HG02981 (cell line): ENCODE data around the gene ATP9A.
A peak's percentile ranks its signal among the peaks of the same experiment; 100 is the strongest.

Experiments used
- ATAC-seq: cut with Tn5 transposase; IDR thresholded peaks from one replicate; pipeline ENCODE4 v1.9.1; 2021; ENCODE audit warnings: mild to moderate bottlenecking, moderate library complexity; ENCODE audit not compliant: unreplicated experiment

ATP9A gene

GRCh38 chr20:51604851-51605250, 163.3 kb downstream of the ATP9A start:
- ATAC-seq = no peak

DNA sequence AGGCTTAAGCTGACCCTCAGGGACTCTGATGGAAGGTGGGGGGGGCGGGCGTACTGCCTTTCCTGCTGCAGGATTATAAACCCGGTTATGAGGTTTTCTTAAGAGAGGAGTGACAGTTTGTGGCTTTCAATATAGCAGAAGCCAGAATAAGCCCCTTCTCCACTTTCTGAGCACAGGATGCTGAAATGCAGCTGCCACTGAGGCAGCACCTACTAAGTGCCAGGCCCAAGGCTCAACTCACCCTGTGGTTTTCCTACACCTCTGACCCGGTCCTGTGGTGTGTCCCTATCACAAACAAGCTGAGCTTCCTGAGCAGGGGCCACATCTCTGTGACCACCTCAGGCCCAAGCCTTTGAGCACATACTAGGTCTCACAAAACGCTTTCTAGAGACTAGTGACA, 166.1 kb downstream of the ATP9A start:
- ATAC-seq = no peak

DNA sequence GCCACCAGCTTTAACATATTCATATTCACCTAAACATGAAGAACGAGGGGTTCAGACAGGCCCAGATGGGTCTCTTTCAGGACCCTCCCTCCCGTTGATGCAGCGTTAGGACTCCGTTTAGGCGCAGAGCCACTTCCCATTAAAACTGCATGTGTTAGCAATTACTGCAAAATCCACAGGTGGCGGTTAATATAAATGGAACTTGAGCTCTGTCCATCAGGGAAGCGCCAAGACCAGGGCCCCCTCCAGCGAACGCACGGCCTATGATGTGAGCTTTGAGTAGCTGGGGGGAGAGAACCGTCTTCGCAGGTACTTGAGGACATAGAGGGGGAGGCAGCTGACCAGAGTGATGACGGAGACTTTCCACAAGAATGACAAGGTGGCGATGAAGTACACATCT, 167.2 kb downstream of the ATP9A start:
- ATAC-seq = no peak

DNA sequence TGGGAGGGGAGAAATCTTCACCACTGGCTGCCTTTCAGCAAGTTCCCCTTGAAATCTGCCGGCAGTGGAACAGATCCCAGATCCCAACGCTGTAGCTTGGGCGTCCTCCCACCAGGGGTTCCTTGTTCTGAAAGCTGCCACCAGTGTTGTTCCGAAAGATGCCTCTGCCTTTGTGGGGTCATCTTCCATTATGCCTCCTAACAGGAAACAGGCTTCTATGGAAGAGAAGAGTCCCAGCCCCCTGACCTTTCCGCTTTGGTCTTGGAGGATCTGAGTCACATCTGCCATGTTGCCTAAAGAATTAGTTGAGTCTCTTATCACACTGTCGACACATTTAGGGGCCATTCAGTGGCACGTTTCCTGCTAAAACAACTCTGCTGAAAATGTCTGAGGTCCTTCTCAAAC, 168.2 kb downstream of the ATP9A start:
- ATAC-seq = no peak

DNA sequence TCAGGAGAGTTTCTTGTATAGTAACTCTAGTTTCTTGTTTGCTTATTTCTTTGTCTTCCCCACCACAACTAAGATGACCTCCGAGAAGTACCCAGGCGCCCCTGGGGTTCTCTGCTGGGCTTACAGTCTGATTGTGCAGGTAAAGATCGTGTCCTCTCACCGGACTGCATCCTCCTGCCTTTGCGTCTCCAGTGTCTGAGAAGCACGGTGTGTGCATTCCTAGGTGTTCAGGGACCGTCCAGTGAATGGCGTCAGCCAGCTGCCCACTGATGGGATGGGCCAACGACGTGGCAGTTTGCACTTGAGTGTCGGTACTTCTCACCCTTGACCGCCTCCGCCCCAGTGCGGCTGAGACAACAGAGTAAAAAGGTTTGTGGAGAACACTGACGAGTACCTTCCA, 169.6 kb downstream of the ATP9A start:
- ATAC-seq = no peak

GRCh38 chr20:51597389-51598231, 170.6 kb downstream of the ATP9A start:
- no peak for ATAC-seq

- ATAC-seq = no peak
These were observed 171.4 kb downstream of the ATP9A start for GRCh38 chr20:51596668-51597388.

- no peak for ATAC-seq
These were observed 172.4 kb downstream of the ATP9A start for GRCh38 chr20:51595744-51596143.

DNA sequence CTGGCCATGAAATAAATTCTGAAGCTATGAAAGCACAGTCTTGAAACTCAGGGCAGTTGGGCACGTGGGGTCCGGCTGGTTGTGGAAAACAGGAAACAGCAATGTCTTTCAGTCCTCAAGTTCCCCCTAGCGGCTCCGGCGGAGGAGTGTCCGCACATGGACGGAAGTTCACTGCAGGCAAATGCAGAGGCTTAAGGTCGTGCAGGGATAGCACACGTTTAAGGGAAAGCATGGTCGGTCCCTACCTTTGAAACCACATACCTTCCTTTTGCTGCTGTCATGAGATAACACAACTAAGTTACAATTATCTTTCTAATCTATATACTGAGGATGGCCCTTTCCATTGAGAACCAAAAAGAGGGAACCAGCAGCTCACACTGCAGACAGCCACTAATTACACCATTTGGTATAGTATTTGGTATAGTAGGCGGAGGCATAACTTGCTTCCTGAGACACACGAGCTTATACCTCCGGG, 173.1 kb downstream of the ATP9A start:
- peak; percentile 96 for ATAC-seq

DNA sequence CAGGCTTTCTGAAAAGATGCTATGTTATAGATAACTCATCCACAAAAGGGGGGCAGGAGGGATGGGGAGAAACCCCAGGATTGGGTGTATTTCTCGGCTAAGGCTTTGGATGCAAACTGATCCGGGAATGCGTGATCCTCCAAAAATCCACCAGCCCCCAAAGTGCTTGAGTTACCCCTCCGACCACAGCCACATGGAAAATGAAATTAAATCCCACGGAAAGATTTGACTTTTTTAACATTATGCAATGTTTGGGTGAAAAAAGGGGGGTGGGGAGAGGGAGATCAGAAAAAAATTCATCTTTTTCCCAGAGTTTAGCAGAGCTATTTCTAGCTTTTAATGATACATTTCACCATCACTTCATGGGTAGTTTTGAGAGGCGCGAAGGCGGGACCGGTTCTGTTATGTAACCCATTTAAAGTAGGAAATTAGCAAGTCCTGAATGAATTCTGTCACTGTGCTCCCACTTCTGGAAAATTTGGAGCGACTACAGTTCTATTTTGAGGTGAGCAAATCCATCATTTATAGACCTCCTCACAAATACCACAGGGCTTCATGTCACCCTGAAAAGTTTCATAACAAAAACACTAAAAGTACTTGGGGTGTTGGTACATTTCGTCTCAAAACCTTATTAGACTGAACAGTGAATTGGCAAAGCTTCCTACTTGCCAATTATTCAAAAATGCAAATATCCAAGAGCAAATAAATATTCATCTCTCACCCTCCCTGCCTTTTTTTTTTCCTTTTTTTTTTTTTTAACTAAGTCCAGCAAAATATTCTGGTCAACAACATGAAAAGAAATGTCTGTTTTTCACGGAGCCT, 173.7 kb downstream of the ATP9A start:
- ATAC-seq = no peak

DNA sequence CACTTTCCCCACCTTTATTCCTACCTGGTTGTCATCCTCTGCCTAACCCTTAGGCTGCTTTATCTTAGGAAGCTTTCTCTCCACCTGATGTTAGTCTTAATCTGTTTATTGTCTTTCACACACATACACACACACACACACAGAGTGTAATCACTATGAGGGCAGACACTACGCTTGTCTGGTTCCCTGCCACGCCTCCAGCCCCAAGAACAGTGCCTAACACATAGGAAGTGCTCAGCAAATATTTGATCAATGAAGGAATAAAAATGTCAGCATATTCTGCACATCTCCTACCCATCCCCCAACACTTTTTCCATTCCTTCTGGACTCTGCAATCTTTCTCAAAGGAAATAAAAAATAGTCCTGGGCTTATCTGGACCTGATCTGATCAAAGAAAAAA, 174.6 kb downstream of the ATP9A start:
- ATAC-seq = no peak

DNA sequence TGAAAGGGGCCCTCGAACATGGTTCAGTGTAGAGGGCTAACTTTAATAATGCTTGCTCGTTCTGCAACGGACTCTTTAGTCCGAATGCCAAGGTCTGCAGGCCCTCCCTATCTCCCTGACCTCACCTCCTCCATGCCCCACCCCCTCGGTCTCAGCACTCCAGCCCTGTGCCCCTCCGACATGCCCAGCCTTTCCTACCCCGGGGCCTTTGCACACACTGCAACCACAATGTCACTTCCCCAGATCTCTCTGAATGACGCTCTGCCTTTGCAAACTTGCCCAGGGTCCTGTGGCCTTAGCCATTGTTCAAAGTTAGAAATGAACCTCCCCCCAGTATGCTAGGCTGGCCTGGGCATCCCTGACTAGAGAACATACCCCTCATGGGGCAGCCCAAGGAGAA, 175.6 kb downstream of the ATP9A start:
- ATAC-seq = no peak

GRCh38 chr20:51591871-51592270, 176.3 kb downstream of the ATP9A start:
- no peak for ATAC-seq

DNA sequence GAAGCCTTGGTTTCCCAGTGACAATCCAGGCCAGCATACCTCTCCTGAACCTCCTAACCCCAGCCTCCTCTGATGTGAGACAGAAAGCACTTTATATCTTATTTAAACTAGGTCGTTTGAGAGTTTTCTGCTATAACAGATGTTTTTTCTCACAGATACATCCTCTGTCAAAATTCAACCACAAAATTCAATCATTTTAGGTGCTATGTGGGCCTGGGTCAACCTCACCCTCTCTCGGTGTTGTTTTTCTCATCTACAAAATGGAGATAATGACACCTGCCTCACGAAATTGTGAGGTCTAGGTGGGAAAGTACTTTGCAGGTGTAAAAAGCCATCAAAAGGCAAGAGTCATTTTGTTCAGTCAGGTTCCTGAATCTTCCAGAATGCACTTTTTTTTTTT, 179.4 kb downstream of the ATP9A start:
- no peak for ATAC-seq

DNA sequence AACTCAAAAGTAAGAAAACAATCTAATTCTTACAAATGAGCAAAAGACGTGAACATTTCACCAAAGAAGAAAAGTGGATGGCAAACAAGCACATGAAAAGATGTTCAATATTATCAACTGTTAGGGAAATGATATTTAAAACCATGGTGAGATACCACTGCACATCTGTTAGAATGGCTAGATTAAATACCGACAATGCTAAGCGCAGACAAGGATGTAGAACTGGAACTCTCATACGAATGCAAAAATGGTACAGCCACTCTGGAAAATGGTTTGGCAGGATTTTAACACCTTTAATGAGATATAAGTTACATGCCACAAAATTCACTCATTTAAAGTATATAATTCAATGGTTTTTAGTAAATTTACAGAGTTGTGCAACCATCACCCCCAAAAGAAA, 181.0 kb downstream of the ATP9A start:
- no peak for ATAC-seq

GRCh38 chr20:51586005-51586440, 182.2 kb downstream of the ATP9A start:
- ATAC-seq = no peak

- no peak for ATAC-seq
These were observed 183.0 kb downstream of the ATP9A start for GRCh38 chr20:51585148-51585547.

DNA sequence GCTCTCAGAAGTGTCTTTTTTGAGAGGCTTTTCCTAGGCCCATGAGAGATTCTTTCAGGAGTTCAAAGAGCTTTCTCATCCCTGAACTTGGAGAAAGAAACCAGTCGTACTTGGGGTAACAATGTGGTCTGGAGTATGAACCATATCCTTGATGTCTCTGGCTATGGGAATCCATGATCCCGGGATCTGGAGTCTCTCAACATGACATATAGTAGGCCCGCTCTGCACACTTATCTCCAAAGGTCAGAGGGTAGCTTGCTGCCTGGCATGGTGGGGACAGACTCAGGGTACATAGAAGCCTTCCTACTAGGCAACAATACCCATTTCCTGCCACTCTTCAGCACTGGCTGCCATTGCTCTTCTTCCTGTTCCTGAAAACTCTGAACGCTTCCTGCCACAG, 183.5 kb downstream of the ATP9A start:
- no peak for ATAC-seq

GRCh38 chr20:51584116-51584515, 184.1 kb downstream of the ATP9A start:
- no peak for ATAC-seq

GRCh38 chr20:51583499-51583898, 184.7 kb downstream of the ATP9A start:
- no peak for ATAC-seq

GRCh38 chr20:51583073-51583472, 185.1 kb downstream of the ATP9A start:
- no peak for ATAC-seq
